Measurements from ENCODE around the gene CCDC77.
"Not testable (repeated sequence)": the region's sequence is repeated elsewhere in the genome, so short reads cannot be mapped to it uniquely, and the experiment has no call there.

- not testable (repeated sequence) for TF ChIP-seq EZH2 (IDR thresholded peaks at IDR 0.05); POLR2AphosphoS5 (IDR thresholded peaks at IDR 0.05; ENCODE audit: borderline replicate concordance, low read depth, low read length); FOXP2 (optimal IDR thresholded peaks at IDR 0.05; ENCODE audit: control extremely low read depth, extremely low read length, insufficient read depth)
These were observed 34.3 kb downstream of the CCDC77 start for GRCh38 chr12:435737-436136.
